HG02943 (cell line): ENCODE measurements around the gene BLMH.
"Not testable (repeated sequence)": the region's sequence is repeated elsewhere in the genome, so short reads cannot be mapped to it uniquely, and the experiment has no call there.

Experiments
- ATAC-seq: cut with Tn5 transposase; IDR thresholded peaks from one replicate; pipeline ENCODE4 v1.9.1; 2021; ENCODE audit warnings: mild to moderate bottlenecking, low read depth, moderate library complexity; ENCODE audit not compliant: unreplicated experiment

Gene BLMH

GRCh38 chr17:30209930-30210329 lies 81.8 kb downstream of the BLMH start:
- ATAC-seq: no peak

- no peak for ATAC-seq
Observed at GRCh38 chr17:30208214-30208613, 83.5 kb downstream of the BLMH start.

- no peak for ATAC-seq
Observed at GRCh38 chr17:30207655-30208054, 84.1 kb downstream of the BLMH start.

- ATAC-seq: no peak
Observed at GRCh38 chr17:30203471-30203981, 88.2 kb downstream of the BLMH start.

GRCh38 chr17:30200656-30201055 lies 91.1 kb downstream of the BLMH start:
- not testable (repeated sequence) for ATAC-seq

GRCh38 chr17:30200106-30200505 lies 91.6 kb downstream of the BLMH start:
- no peak for ATAC-seq

- ATAC-seq: no peak
Observed at GRCh38 chr17:30199600-30199999, 92.1 kb downstream of the BLMH start.
